DND-41 (cell line): ENCODE results near the gene DEPP1.

Experiments
- CTCF ChIP-seq: IDR thresholded peaks from 2 replicates; pipeline ENCODE4 v1.5.1; 2012; ENCODE audit warnings: borderline replicate concordance, low read length, moderate library complexity, mild to moderate bottlenecking; ENCODE audit not compliant: poor library complexity, severe bottlenecking; ENCODE audit errors: extremely low read depth
- EZH2 ChIP-seq: IDR thresholded peaks from 3 replicates; pipeline ENCODE4 v1.6.1; 2012; ENCODE audit warnings: borderline replicate concordance, low read depth, mild to moderate bottlenecking, moderate library complexity, low read length, inconsistent platforms; ENCODE audit not compliant: severe bottlenecking

DNA sequence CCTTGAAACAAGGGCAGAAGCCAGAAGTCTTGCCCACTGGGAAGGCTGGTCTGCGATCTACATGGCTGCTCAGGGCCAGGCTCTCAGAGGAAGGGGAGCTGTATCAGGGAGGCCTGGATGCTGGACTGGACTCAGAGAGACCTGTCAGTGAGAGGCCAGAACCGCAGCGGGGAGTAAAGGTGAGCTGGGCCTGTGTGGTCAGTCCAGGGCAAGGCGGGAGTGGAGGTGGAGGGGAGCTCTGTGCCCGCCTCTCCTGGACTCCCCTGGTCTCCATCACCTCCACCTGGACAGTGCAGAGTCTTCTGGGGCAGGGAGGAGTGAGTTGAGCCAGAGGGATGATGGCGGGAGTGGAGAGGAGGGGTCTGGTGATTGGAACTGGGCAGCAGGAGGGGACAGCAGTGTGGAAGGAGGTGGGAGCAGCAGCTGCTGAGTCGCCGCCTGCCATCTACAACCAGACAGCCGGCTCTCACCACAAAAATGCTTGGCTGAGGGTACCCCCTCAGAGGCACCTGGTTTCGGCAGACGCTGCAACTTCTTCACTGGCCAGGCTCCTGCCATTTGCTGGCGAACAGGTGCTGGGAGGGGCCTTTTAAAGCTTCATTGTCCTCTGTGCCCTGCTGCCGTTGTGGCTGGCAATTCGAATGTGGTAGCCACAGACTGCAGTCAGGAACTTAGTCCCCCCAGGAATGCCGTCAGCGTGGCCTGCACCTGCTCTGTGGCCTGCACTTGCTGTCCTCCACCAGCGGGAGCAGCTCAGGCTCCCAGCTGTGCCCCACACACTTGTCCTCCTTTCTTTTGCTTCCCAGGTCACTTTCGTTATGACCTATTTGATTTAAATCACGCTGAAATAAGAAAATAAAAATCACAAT is 15.5 kb downstream of the DEPP1 start:
- TF ChIP-seq CTCF (peak; percentile 51), EZH2 (no peak)
